Measurements from ENCODE around the gene RSPH6A. TPM values are rescaled to one million over a fixed set of nuclear protein-coding genes. Genes with fewer than 3 reads are reported as not detected.

The RSPH6A gene
- total RNA-seq, 1 experiment from 2014 or later = 0.39 TPM

GRCh38 chr19:45862564-45863334, 47.6 kb upstream of the RSPH6A start, which contains the start of gene SYMPK (continued):
- TF ChIP-seq NR3C1 (CRISPR knock-in tag; conservative IDR thresholded peaks at IDR 0.05; ENCODE audit: low read depth) = no peak
- peak; percentile 84; the same call in 1 of the 2 replicates for TF ChIP-seq ETV6 (CRISPR knock-in tag; IDR thresholded peaks at IDR 0.05)
- TF ChIP-seq CTCF (IDR thresholded peaks at IDR 0.05) = no peak
- TF ChIP-seq NFATC4 (CRISPR knock-in tag; IDR thresholded peaks at IDR 0.05) = no peak
- peak; percentile 88 for TF ChIP-seq ZBTB43 (CRISPR knock-in tag; IDR thresholded peaks at IDR 0.05)
- no peak for TF ChIP-seq HMGA2 (CRISPR knock-in tag; IDR thresholded peaks at IDR 0.05)
- no peak for TF ChIP-seq PRRX2 (CRISPR knock-in tag; IDR thresholded peaks at IDR 0.05)
- TF ChIP-seq ZNF532 (CRISPR knock-in tag; IDR thresholded peaks at IDR 0.05; ENCODE audit: borderline replicate concordance) = no peak
- peak; percentile 97 for TF ChIP-seq SP1 (CRISPR knock-in tag; conservative IDR thresholded peaks at IDR 0.05)
- no peak for TF ChIP-seq ATF3 (CRISPR knock-in tag; conservative IDR thresholded peaks at IDR 0.05)
- no peak for TF ChIP-seq PRDM15 (CRISPR knock-in tag; IDR thresholded peaks at IDR 0.05)
- no peak for TF ChIP-seq ATF6 (CRISPR knock-in tag; IDR thresholded peaks at IDR 0.05)
- no peak for TF ChIP-seq CDX4 (CRISPR knock-in tag; IDR thresholded peaks at IDR 0.05; ENCODE audit: borderline replicate concordance)
- no peak for TF ChIP-seq STAT6 (CRISPR knock-in tag; conservative IDR thresholded peaks at IDR 0.05; ENCODE audit: low read depth)
- no peak for TF ChIP-seq ZMAT4 (CRISPR knock-in tag; IDR thresholded peaks at IDR 0.05)

All from WTC11 (cell line).